HepG2 (cell line): Measurements from ENCODE around the gene NEAT1. TPM values are rescaled to one million over a fixed set of nuclear protein-coding genes. Genes with fewer than 3 reads are reported as not detected.
A peak's percentile ranks its signal among the peaks of the same experiment; 100 is the strongest.

Source experiments
- BCLAF1 ChIP-seq: fragments of 450-650 bp; IDR thresholded peaks from 2 replicates; pipeline ENCODE4 v1.6.1; 2017; ENCODE audit warnings: mild to moderate bottlenecking
- CREM ChIP-seq, 2 experiments: sonication (generic) in 1 of 2; formaldehyde crosslinking in 1 of 2; IDR thresholded peaks; 2 replicates each; pipeline versions ENCODE4 v1.4.0 to v1.6.1; 2016 to 2020; ENCODE audit warnings: antibody characterized with exemption in 1 of 2, mild to moderate bottlenecking in 1 of 2, missing genetic modification reagents in 1 of 2
- HIVEP1 ChIP-seq: sonication (generic); formaldehyde crosslinking; IDR thresholded peaks from 2 replicates; pipeline ENCODE4 v1.4.0; 2020; ENCODE audit warnings: mild to moderate bottlenecking, missing genetic modification reagents
- IKZF1 ChIP-seq: fragments of 450-650 bp; IDR thresholded peaks from 2 replicates; pipeline ENCODE4 v1.7.1; 2016
- MEIS2 ChIP-seq: sonication (generic); formaldehyde crosslinking; IDR thresholded peaks from 2 replicates; pipeline ENCODE4 v1.9.0; 2021; ENCODE audit warnings: mild to moderate bottlenecking, missing genetic modification reagents
- NFE2L2 ChIP-seq: fragments of 150-350 bp; IDR thresholded peaks from 2 replicates; pipeline ENCODE4 v1.6.1; 2014; ENCODE audit warnings: low read length
- SALL1 ChIP-seq: sonication (generic); formaldehyde crosslinking; IDR thresholded peaks from 2 replicates; pipeline ENCODE4 v1.8.0; 2022; ENCODE audit warnings: mild to moderate bottlenecking, missing genetic modification reagents
- SKI ChIP-seq: fragments of 450-650 bp; IDR thresholded peaks from one replicate; pipeline ENCODE4 v1.6.1; 2018; ENCODE audit warnings: mild to moderate bottlenecking; ENCODE audit not compliant: partially characterized antibody
- SNAI1 ChIP-seq: sonication (generic); formaldehyde crosslinking; IDR thresholded peaks from 2 replicates; pipeline ENCODE4 v1.5.0; 2020; ENCODE audit warnings: mild to moderate bottlenecking, missing genetic modification reagents, borderline replicate concordance
- TBX2 ChIP-seq: sonication (generic); formaldehyde crosslinking; IDR thresholded peaks from 2 replicates; pipeline ENCODE4 v1.5.0; 2020; ENCODE audit warnings: missing genetic modification reagents, mild to moderate bottlenecking, borderline replicate concordance
- ZFX ChIP-seq: sonication (generic); formaldehyde crosslinking; IDR thresholded peaks from 2 replicates; pipeline ENCODE4 v1.4.0; 2020; ENCODE audit warnings: mild to moderate bottlenecking, low read depth, missing genetic modification reagents, moderate library complexity
- ZFY ChIP-seq: sonication (generic); formaldehyde crosslinking; IDR thresholded peaks from 2 replicates; pipeline ENCODE4 v1.4.0; 2020; ENCODE audit warnings: missing genetic modification reagents
- ZMAT3 ChIP-seq: sonication (generic); formaldehyde crosslinking; conservative IDR thresholded peaks from 2 replicates; pipeline ENCODE4 v1.7.0; 2021; ENCODE audit warnings: missing genetic modification reagents
- ZNF24 ChIP-seq: fragments of 450-650 bp; IDR thresholded peaks from 2 replicates; pipeline ENCODE4 v1.6.1; 2017; ENCODE audit warnings: antibody characterized with exemption, mild to moderate bottlenecking
- ZNF296 ChIP-seq: sonication (generic); formaldehyde crosslinking; conservative IDR thresholded peaks from 2 replicates; pipeline ENCODE4 v1.5.0; 2020; ENCODE audit warnings: mild to moderate bottlenecking, missing genetic modification reagents
- ZNF766 ChIP-seq: sonication (generic); formaldehyde crosslinking; IDR thresholded peaks from 2 replicates; pipeline ENCODE4 v1.5.0; 2020; ENCODE audit warnings: missing genetic modification reagents, borderline replicate concordance
- polyA plus RNA-seq, 8 experiments: library from polyadenylated mRNA; depleted of rRNA in 3 of 8; stranded (reverse) in 7 of 8; unstranded in 1 of 8; fragments of >200 nt; fragmentation: Illumina TruSeq in 4 of 8; extraction: Trizol in 4 of 8; gene quantifications; 2 replicates each; pipeline versions ENCODE4 v1.2.1 to v1.2.3, GENCODE V29; 2011 to 2016; ENCODE audit warnings: low read depth in 4 of 8, missing spikeins in 1 of 8, mixed read lengths in 1 of 8; ENCODE audit not compliant: insufficient read depth in 1 of 8
- total RNA-seq, 5 experiments: library from RNA; depleted of rRNA; stranded (reverse); fragments of >200 nt; fragmentation: Illumina TruSeq; extraction: Trizol; gene quantifications; 2 replicates each; pipeline ENCODE4 v1.2.3, GENCODE V29; 2016; ENCODE audit warnings: low read depth in 1 of 5
- TF ChIP-seq, protein P1 (sequence below): sonication (generic); formaldehyde crosslinking; IDR thresholded peaks from 2 replicates; pipeline ENCODE4 v1.4.0; 2020; ENCODE audit warnings: missing genetic modification reagents
- TF ChIP-seq, protein P2 (sequence below): sonication (generic); formaldehyde crosslinking; IDR thresholded peaks from 2 replicates; pipeline ENCODE4 v1.9.0; 2022; ENCODE audit warnings: low read depth, missing genetic modification reagents
- TF ChIP-seq, protein P3 (sequence below): sonication (generic); formaldehyde crosslinking; IDR thresholded peaks from 2 replicates; pipeline ENCODE4 v1.4.0; 2020; ENCODE audit warnings: missing genetic modification reagents

Gene NEAT1
- total and polyA plus RNA-seq, 2 of the 13 experiments (the other 11 are each of a cell fraction or from before 2014, with no cell fraction given) = 20.5 to 41.2 TPM

- TF ChIP-seq ZFX (CRISPR knock-in tag) (peak; percentile 70), SNAI1 (no peak), TBX2 (CRISPR knock-in tag) (no peak; the same call in 1 of the 2 replicates), IKZF1 (no peak), NFE2L2 (no peak), ZMAT3 (CRISPR knock-in tag) (peak; percentile 19; the same call in 1 of the 2 replicates), ZNF24 (no peak), ZNF766 (CRISPR knock-in tag) (no peak), SKI (peak; percentile 44), SALL1 (peak; percentile 58), CREM (IDR thresholded peaks at IDR 0.05) (no peak; the same call in 1 of the 2 replicates), CREM (CRISPR knock-in tag; IDR thresholded peaks at IDR 0.05) (no peak), MEIS2 (CRISPR knock-in tag) (no peak), ZFY (CRISPR knock-in tag) (peak; percentile 61), ZNF296 (CRISPR knock-in tag) (no peak), BCLAF1 (no peak), HIVEP1 (peak; percentile 19; the same call in 1 of the 2 replicates)
- TF ChIP-seq, protein P1, sequence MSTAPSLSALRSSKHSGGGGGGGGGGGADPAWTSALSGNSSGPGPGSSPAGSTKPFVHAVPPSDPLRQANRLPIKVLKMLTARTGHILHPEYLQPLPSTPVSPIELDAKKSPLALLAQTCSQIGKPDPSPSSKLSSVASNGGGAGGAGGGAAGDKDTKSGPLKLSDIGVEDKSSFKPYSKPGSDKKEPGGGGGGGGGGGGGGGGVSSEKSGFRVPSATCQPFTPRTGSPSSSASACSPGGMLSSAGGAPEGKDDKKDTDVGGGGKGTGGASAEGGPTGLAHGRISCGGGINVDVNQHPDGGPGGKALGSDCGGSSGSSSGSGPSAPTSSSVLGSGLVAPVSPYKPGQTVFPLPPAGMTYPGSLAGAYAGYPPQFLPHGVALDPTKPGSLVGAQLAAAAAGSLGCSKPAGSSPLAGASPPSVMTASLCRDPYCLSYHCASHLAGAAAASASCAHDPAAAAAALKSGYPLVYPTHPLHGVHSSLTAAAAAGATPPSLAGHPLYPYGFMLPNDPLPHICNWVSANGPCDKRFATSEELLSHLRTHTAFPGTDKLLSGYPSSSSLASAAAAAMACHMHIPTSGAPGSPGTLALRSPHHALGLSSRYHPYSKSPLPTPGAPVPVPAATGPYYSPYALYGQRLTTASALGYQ (CRISPR knock-in tag) = 0 out of 2 replicates have a peak, but pooled peaks have one; percentile 18
- TF ChIP-seq, protein P2, sequence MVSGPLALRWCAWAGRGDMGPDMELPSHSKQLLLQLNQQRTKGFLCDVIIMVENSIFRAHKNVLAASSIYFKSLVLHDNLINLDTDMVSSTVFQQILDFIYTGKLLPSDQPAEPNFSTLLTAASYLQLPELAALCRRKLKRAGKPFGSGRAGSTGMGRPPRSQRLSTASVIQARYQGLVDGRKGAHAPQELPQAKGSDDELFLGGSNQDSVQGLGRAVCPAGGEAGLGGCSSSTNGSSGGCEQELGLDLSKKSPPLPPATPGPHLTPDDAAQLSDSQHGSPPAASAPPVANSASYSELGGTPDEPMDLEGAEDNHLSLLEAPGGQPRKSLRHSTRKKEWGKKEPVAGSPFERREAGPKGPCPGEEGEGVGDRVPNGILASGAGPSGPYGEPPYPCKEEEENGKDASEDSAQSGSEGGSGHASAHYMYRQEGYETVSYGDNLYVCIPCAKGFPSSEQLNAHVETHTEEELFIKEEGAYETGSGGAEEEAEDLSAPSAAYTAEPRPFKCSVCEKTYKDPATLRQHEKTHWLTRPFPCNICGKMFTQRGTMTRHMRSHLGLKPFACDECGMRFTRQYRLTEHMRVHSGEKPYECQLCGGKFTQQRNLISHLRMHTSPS = no peak; the same call in 1 of the 2 replicates
- TF ChIP-seq, protein P3, sequence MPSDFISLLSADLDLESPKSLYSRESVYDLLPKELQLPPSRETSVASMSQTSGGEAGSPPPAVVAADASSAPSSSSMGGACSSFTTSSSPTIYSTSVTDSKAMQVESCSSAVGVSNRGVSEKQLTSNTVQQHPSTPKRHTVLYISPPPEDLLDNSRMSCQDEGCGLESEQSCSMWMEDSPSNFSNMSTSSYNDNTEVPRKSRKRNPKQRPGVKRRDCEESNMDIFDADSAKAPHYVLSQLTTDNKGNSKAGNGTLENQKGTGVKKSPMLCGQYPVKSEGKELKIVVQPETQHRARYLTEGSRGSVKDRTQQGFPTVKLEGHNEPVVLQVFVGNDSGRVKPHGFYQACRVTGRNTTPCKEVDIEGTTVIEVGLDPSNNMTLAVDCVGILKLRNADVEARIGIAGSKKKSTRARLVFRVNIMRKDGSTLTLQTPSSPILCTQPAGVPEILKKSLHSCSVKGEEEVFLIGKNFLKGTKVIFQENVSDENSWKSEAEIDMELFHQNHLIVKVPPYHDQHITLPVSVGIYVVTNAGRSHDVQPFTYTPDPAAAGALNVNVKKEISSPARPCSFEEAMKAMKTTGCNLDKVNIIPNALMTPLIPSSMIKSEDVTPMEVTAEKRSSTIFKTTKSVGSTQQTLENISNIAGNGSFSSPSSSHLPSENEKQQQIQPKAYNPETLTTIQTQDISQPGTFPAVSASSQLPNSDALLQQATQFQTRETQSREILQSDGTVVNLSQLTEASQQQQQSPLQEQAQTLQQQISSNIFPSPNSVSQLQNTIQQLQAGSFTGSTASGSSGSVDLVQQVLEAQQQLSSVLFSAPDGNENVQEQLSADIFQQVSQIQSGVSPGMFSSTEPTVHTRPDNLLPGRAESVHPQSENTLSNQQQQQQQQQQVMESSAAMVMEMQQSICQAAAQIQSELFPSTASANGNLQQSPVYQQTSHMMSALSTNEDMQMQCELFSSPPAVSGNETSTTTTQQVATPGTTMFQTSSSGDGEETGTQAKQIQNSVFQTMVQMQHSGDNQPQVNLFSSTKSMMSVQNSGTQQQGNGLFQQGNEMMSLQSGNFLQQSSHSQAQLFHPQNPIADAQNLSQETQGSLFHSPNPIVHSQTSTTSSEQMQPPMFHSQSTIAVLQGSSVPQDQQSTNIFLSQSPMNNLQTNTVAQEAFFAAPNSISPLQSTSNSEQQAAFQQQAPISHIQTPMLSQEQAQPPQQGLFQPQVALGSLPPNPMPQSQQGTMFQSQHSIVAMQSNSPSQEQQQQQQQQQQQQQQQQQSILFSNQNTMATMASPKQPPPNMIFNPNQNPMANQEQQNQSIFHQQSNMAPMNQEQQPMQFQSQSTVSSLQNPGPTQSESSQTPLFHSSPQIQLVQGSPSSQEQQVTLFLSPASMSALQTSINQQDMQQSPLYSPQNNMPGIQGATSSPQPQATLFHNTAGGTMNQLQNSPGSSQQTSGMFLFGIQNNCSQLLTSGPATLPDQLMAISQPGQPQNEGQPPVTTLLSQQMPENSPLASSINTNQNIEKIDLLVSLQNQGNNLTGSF (CRISPR knock-in tag) = no peak
Observed at GRCh38 chr11:65489706-65490320, 67.2 kb downstream of the NEAT1 start (continued).
